M059J (cell line): Measurements from ENCODE around the gene RAB20. TPM values are rescaled to one million over a fixed set of nuclear protein-coding genes. Genes with fewer than 3 reads are reported as not detected.

Experiments used
- DNase-seq: peaks from one replicate; pipeline ENCODE4 v3.0.0-alpha.2; 2012; ENCODE audit warnings: low read depth
- total RNA-seq: library from RNA; depleted of rRNA; stranded (reverse); fragments of >200 nt; shearing (Covaris generic); gene quantifications from 2 replicates; pipeline ENCODE4 v1.2.3, GENCODE V29; 2014

The RAB20 gene
- total RNA-seq, 1 experiment from 2014 or later: 9.3 TPM

GRCh38 chr13:110529522-110530311 lies 31.8 kb downstream of the RAB20 start:
- no peak for DNase-seq

DNA sequence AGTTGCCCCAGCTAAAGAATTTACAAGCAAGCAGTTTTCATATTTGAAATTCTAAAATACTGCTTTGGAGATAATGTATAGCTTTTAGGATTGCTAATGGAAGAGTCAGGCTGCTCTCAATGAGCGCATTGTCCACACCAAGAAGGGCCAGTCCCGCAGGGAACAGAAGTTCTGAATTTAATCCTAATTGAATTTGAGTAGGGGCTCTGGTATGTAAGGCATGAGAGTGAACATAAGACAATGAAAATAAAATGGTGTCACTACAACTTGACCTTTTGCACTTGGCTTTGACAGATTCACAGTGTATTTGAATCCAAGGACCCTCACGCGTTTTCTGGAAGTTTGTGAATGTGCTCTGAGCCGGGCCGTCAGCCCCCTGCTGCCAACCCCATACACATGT lies 32.6 kb downstream of the RAB20 start:
- DNase-seq: no peak

GRCh38 chr13:110528371-110528770 lies 33.2 kb downstream of the RAB20 start:
- no peak for DNase-seq

DNA sequence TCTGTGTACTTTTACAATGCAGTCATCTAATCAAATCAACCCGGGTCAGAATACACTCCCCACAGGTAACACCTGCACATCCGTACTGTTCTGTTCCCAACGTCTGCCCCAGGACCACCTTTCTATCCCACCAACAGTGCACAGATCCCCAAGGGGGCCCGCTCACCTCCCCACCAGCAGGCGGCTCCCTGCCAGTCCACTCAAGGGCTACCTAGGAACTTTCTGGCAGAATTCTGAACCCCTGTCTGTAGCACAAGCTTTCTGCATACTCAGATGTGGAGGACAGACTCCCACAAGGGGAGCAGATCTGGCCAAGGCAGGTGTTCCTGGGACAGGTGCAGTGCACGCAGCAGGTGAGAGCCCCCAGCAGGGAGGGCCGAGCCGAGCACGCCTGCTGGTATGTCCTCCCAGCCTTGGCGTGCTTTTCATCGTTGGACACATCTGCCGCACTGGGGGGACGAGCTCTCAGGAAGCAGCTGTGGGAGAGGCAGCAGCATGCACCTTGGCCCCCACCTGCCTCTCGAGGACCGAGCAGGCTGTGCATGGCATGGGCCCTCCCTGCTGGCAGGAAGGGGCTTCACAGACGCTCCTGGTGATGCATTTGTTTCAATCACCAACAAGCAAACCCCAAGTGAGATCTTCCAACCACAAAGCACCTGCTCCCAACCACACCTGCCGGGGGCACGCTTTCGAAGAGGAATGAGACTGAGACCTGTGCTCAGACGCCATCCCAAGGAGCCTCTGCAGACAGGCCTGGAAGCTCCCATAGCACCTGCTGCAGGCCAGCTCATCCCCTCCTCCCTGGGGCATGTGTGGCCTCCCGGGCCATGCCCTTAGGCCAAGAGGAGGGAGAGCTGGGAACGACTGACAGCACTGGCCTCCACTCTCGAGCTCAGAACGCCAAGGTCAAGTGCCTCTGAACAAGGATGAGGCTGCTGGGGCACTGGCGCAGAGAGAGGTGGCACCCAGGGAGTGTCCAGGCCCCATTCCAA lies 35.9 kb downstream of the RAB20 start:
- DNase-seq: no peak

DNA sequence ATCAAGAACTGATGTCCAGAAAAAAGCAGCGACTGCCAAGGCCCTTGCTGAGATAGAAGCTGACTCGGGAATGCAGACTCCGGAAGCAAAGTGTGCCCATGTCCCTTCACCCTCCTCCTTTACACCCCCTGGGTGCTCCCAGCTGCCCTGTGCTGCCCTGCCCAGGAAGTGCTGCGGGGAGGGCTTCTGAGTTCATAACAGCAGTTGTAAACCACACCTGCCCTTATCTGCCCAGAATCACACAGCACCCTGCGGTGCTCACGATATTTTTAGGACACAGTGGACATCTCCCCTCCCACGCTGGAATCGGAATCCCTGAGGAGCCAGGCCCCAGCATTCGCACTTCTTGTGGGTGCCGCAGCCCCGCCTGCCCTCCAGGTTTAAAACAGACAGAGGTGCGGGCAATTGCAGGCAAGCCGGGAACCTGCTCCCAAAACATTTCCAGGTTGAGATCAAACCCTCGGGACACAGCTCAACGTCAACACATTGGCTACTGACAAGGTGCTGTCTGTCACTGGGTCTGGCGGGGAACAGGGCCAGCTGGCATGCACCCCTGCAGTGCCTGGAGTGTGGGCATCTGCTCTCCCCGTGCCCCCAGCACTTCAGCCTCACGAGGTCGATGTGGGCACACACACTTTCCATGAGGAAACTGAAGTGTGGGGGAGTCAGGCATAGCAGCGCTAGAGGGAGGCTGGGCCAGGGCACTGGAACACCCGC lies 36.8 kb downstream of the RAB20 start:
- no peak for DNase-seq

GRCh38 chr13:110523838-110524540 lies 37.5 kb downstream of the RAB20 start:
- DNase-seq: no peak

DNA sequence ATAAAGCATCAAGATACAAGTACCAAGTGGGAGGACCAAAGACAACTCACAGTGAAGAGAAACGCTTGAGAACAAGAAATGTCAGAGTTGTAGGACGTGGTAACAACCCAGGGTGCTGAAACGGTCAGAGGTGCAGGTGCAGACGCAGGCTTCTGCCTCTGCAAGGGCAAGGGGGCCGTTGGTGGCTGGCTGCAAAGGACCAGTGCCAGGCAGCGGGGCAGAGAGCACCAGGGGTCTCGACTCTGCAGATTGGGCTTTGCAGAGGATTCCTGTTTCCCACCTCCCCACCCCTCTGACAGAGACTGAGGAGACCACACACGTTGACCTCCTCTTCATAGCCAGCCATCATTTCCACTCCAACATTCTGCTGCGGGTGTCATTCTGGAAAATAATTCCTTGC lies 38.3 kb downstream of the RAB20 start:
- DNase-seq: no peak

DNA sequence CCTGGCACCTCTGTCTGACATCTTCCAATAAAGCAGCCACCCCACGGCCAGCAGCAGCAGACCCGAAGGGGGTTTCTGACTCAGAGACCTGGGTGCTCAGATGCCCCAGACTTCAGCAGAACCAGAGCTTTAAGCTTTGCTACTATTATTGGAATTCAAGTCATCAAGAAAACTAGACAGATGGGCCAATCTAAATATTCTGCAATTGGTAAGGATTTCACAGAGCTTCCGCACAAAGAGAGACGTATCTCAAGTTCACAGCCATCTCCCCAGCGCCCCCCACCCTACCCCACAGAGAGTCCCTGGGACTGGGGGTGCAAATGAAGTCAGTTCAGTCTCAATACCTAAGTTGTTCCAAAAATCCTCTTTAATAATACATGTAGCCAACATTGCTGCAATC lies 38.8 kb downstream of the RAB20 start:
- no peak for DNase-seq

DNA sequence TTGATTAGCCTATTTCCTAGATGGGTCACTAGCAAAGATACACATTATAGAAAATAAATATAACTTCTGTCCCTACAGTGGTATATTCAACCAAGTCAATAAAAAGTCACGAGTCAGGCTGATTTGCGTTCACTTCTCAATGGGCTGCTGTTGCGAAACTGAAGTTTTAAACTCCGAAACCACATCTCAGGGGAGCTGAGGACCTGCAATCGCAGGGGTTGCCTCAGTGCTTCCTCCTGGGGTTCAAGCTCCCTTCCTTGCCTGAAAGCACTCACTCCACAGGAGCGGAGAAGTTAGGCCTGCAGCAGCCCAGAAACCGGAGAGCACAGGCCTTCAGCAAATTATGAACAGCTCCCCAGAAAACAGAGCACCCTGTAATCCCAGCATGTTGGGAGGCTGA lies 39.6 kb downstream of the RAB20 start:
- DNase-seq: no peak

GRCh38 chr13:110521296-110521680 lies 40.2 kb downstream of the RAB20 start:
- no peak for DNase-seq

DNA sequence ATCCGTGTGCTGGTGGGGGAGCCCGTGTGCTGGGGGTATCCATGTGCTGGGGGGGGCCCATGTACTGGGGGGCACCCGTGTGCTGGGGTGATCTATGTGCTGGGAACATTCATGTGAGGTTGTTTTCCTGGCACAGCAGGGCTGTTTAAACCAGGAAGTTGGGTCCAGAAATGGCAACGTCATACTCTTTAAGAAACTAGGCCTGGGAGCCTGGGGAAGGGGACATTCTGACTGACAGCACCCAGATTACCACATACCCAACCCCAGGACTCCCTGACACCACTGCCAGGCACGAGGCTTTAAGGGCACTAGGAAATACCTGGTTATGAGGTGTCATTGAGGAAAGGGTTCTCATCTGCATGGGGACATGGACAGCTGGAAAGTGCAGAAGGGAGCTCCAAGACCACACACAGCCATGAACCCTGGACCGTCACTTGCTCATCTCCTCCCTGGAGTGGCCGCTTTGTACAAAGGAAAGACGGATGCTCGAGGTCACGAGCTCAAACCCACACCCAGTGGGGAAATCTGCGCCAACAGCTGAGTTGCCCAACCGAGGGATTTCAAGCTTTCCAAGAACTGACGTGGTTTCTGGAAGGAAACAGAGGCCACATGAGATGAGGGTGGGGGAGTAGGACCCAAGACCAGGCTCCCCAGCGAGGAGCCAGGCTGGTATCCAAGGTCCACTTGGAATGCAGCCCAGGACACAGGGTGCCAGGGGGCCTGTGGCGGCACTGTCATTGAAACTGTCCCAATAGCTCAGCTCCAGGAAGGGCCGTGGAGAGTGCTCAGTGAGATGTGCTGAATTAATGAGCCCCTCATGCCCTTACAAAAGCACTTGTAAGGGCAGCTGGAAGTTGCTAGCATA lies 40.9 kb downstream of the RAB20 start:
- DNase-seq: no peak

- DNase-seq: no peak
Observed at GRCh38 chr13:110519506-110519905, 42.0 kb downstream of the RAB20 start.

- no peak for DNase-seq
Observed at GRCh38 chr13:110519046-110519445, 42.5 kb downstream of the RAB20 start.

GRCh38 chr13:110518571-110518970 lies 43.0 kb downstream of the RAB20 start:
- no peak for DNase-seq

DNA sequence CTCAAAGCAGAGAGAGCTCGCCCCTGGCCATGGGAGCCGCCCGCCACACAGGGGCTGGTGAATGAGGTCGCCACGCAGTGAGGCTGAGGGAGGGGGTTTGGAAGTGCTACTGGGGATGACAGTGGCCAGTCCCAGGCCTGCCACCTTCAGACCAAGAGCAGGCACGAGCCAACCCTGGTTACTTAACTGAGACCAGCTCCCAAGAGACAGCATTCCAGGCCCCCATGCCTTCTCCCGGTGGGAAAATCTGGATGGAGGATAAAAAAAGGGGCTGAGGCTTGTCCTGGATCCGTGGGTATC lies 43.3 kb downstream of the RAB20 start:
- no peak for DNase-seq

DNA sequence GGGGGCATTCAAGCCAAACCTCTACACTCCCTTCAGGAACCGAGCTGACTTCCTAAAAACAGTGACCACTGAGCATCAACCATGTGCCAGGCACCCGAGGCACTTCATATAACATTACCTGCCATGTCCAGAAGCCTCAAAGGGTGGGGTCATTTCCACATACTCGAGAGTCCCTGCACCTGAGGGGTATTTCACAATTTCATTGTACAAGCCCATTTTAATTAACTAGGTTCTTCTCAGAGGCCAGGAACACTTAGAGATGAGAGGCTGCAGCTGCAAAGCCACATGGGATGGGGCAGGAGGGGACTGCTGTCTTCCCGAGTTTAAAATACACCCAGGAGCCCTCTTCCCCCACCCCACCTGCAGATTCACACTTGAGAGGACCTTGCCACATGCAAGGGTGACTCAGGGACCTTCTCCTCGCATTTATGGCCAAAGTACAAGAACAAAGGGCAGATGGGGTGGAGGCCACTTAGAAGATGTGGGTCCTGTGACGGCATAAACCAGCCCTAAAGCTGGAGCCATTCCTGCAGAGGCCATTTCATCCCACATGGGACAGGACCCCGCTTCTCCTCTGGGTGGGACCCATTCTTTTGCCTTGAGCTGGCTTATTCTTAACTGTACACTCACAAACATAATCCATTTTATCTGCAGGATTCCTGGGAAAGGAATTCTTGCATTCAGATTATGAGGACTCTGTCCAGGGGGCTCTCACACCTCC lies 43.9 kb downstream of the RAB20 start:
- DNase-seq: no peak

DNA sequence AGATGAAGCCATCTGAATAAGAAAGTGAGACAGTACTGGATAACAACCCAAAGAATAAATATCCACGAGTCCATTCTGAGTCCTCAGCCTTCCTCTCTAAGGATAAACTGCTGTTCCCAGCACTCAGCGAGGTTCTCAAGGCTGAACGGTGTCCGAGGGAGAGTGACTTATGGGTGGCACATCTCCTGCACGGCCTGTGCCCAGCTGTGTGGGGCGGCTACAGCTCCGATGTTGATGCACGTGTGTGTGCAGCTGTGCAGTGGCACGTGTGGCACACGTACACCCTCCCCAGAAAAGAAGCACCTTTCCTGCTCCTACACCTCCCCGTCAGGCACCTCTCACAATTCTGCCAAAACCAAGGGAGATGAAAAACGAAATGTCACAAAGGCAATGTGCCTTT lies 45.0 kb downstream of the RAB20 start:
- DNase-seq: no peak

DNA sequence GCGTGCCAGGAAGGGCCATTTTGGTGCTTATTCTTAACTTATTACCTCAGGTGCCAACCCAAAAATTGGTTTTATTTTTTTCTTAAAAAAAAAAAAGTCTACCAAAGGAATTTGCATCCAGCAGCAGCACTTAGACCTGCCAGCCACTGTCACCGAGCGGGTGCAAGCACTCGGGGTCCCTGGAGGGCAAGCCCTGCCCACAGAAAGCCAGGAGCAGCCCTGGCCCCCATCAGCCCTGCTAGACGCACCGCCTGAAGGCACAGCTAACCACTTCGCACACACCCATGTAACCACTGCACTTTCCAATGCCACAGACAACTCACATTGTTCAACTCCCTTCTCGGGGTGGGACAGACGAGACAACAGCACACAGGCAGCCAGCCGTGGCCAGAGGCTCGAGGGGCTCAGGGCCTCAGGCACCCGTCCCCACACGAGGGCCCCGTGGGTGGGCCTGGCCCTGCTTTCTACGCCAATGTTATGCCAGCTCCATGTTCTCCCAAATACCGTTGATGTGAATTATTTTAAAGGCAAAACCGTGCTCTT lies 49.3 kb downstream of the RAB20 start:
- no peak for DNase-seq

GRCh38 chr13:110511509-110512181 lies 49.9 kb downstream of the RAB20 start:
- DNase-seq: no peak
